Endothelial cell of hepatic sinusoid (primary cell): ENCODE measurements around the gene TEKTIP1.
"Not testable (repeated sequence)": the region's sequence is repeated elsewhere in the genome, so short reads cannot be mapped to it uniquely, and the experiment has no call there.

Experiments used
- in situ Hi-C: cut with HindIII; loops from 2 replicates; pipeline ENCODE4 v1.10.0; 2017; ENCODE audit warnings: low sequenced_read_pairs

TEKTIP1 gene

GRCh38 chr19:3522421-3523360, 16.3 kb upstream of the TEKTIP1 start:
- in situ Hi-C loops: no loop called here

- in situ Hi-C loops: no loop called here
Observed at GRCh38 chr19:3523361-3524077, 15.5 kb upstream of the TEKTIP1 start.

GRCh38 chr19:3524078-3524842, 14.7 kb upstream of the TEKTIP1 start:
- in situ Hi-C loops: no loop called here

- in situ Hi-C loops: no loop called here
Observed at GRCh38 chr19:3524904-3525451, 14.0 kb upstream of the TEKTIP1 start.

GRCh38 chr19:3526507-3527237, 12.3 kb upstream of the TEKTIP1 start:
- in situ Hi-C loops: no loop called here

DNA sequence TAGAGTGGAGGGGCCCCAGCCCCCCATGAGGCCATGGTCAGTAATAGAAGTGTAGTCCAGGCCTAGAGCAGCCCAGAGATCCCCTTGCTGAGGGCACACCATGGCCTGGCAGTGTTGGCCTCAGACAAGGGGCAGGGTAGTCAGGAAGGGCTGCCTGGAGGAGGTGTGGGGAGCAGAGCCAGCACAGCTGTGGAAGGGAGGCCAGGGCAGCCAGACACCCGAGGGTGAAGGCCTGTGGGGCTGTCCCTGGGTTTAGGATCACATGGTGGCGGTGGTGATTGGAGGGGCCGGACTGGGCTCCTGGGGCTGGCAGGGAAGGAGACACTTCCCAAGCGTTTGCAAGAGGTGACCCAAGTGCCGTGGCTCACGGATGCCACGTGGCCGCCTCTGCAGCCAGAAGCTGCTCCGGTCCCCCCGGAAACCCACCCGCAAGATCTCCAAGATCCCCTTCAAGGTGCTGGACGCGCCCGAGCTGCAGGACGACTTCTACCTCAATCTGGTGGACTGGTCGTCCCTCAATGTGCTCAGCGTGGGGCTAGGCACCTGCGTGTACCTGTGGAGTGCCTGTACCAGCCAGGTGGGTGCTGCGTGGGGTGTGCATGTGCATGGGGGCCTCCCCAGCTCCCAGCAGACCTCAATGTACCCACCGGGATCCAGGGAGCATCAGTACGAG, 11.6 kb upstream of the TEKTIP1 start:
- in situ Hi-C loops: no loop called here

DNA sequence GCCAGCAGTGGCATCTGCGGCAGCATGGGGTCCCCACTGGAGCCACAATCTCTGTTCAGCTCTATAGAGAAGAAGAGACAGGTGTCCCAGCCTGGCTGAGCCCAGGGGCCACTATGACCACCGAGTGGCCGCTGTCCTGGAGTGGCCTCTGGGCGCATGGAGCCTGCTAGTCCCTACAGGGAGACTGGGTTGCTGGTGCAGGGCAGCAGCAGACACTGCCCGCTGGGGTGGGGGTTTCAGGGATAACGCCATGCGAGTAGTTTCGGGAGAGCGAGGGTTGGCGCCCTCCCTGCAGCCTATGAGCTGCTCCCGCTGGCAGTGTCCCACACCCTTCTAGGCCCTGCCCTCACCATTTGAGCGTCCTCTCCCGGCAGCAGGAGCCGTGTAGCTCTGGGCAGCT, 10.9 kb upstream of the TEKTIP1 start:
- in situ Hi-C loops: no loop called here

- in situ Hi-C loops: no loop called here
Observed at GRCh38 chr19:3528539-3529211, 10.3 kb upstream of the TEKTIP1 start.

GRCh38 chr19:3529299-3529698, 9.7 kb upstream of the TEKTIP1 start:
- in situ Hi-C loops: not testable (repeated sequence)

- in situ Hi-C loops: no loop called here
Observed at GRCh38 chr19:3530389-3530788, 8.6 kb upstream of the TEKTIP1 start.

DNA sequence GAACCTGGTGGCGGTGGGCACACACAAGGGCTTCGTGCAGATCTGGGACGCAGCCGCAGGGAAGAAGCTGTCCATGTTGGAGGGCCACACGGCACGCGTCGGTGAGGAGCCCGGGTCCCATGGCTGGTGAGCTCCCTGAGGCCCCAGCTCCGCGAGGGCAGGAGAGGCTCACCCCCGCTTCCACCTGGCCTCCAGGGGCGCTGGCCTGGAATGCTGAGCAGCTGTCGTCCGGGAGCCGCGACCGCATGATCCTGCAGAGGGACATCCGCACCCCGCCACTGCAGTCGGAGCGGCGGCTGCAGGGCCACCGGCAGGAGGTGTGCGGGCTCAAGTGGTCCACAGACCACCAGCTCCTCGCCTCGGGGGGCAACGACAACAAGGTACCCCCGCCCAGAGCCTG, 7.3 kb upstream of the TEKTIP1 start:
- in situ Hi-C loops: no loop called here

DNA sequence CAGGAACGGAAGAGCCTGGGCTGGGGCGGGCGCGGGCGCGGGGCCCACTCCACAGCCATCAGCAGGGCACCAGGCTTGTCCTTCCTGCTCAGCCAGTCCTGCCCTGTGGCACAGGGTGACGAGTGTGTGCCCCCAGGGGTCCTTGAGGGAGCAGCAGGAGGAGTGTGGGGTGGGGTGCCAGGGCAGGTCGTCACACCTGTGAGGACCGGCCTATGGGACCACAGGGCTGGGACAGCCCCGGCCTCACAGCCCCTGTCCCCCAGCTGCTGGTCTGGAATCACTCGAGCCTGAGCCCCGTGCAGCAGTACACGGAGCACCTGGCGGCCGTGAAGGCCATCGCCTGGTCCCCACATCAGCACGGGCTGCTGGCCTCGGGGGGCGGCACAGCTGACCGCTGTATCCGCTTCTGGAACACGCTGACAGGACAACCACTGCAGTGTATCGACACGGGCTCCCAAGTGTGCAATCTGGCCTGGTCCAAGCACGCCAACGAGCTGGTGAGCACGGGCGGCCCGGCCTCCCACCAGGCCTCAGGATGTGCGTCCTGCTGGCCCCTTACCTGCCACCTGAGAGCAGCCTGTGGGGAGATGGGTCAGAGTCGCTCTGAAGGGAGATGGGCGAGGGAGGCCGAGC, 6.7 kb upstream of the TEKTIP1 start:
- in situ Hi-C loops: no loop called here

DNA sequence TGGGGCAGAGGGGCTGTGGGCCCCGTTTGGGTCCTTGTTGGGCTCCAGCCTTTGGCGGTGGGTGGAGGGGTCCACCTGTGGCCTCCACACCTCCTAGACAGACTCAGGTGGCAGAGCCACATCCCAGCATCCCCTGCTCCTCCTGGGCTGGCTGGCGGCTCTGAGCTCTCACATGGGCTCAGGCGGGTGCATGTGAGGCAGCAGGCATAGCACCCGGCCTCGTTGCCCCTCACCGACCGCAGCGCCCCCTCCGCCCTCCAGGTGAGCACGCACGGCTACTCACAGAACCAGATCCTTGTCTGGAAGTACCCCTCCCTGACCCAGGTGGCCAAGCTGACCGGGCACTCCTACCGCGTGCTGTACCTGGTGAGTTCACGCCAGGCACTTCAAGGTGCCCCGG, 5.9 kb upstream of the TEKTIP1 start:
- in situ Hi-C loops: no loop called here

DNA sequence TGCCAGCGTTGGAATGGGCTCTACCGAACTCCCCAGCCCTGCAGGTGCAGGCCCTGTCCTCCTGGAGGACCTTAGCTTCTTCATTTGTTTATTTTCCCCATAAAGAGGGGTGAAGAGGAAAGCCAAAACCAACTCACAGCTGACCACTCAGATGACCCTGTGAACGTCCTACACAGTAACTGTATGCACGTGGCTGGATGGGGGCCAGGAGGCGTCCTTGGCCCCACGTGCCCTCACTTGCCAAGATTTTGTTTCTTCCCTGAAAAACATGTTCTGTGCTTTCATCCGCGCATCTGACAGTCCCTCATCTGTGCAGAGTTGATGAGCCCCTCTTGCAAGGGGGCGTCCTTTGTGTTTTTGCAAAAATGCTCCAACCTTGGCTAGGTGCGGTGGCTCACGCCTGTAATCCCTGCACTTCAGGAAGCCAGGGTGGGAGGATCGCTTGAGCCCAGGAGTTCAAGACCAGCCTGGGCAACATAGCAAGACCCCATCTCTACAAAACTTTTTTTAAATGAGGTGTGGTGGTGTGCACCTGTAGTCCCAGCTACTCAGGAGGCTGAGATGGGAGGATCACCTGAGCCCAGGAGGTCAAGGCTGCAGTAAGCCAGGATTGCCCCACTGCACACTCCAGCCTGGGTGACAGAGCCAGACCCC, 5.3 kb upstream of the TEKTIP1 start:
- in situ Hi-C loops: no loop called here

GRCh38 chr19:3534375-3535234, 4.4 kb upstream of the TEKTIP1 start:
- in situ Hi-C loops: loop anchor here (5.0 kb wide), 2 partner anchors 43 to 93 kb away; partner anchors contain the start of gene CACTIN

GRCh38 chr19:3535235-3535535, 3.8 kb upstream of the TEKTIP1 start:
- in situ Hi-C loops: loop anchor here (5.0 kb wide), 2 partner anchors 42 to 92 kb away; partner anchors contain the start of gene CACTIN

DNA sequence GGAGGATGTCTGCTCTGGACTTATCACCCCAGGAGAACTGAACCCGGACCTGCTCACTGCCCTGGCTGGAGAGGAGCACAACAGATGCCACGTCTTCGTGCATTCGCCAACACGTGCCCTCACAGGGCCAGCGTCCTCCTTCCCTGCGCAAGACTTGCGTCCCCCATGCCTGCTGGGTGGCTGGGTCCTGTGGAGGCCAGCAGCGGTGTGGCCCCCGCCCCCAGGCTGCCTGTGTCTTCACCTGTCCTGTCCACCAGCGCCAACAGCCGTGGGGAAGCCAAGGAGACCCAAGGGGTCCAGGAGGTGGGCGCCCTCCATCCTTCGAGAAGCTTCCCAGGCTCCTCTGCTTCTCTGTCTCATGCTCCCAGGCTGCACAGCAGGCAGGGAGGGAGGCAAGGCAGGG, 3.4 kb upstream of the TEKTIP1 start:
- in situ Hi-C loops: loop anchor here (5.0 kb wide), 2 partner anchors 42 to 92 kb away; partner anchors contain the start of gene CACTIN
